Stomach (tissue), 9 donors: ENCODE measurements around the gene DIPK1C. TPM values are rescaled to one million over a fixed set of nuclear protein-coding genes. Genes with fewer than 3 reads are reported as not detected.

Source experiments
- DNase-seq, 2 donors: peaks; one replicate each; pipeline versions ENCODE4 v3.0.0 to v3.0.0-alpha.2; 2013 to 2019
- H3K27ac ChIP-seq, 5 donors: fragments of 200-600 bp in 4 of 5; sonication (generic) in 4 of 5; one replicate each; pipeline ENCODE4 v1.5.1; 2013 to 2019; ENCODE audit warnings: mild to moderate bottlenecking in 1 of 5, moderate library complexity in 1 of 5
- H3K27me3 ChIP-seq, 3 donors: fragments of 200-600 bp; sonication (generic); one replicate each; pipeline ENCODE4 v1.5.1; 2017 to 2019; ENCODE audit warnings: mixed run types in 1 of 3
- H3K36me3 ChIP-seq, 4 donors: fragments of 200-600 bp; sonication (generic); 1 replicate in 3 of 4; 2 replicates in 1 of 4; pipeline ENCODE4 v1.5.1; 2016 to 2019
- H3K4me1 ChIP-seq, 4 donors: fragments of 200-600 bp; sonication (generic); one replicate each; pipeline ENCODE4 v1.5.1; 2016 to 2019
- H3K4me3 ChIP-seq, 4 donors: fragments of 200-600 bp; sonication (generic) in 3 of 4; one replicate each; pipeline ENCODE4 v1.5.1; 2016 to 2019; ENCODE audit warnings: mild to moderate bottlenecking in 1 of 4
- H3K9me3 ChIP-seq, 4 donors: fragments of 200-600 bp; sonication (generic); one replicate each; pipeline ENCODE4 v1.5.1; 2016 to 2019
- CTCF ChIP-seq, 7 experiments: fragments of 450-650 bp in 4 of 7; fragments of 200-600 bp in 3 of 7; sonication (generic) in 3 of 7; IDR thresholded peaks; one replicate each; pipeline ENCODE4 v1.5.1; 2016 to 2019; ENCODE audit warnings: antibody characterized with exemption in 7 of 7, control low read depth in 2 of 7, mild to moderate bottlenecking in 1 of 7
- EP300 ChIP-seq: sonication (generic); formaldehyde crosslinking; IDR thresholded peaks from one replicate; pipeline ENCODE4 v1.6.1; 2017; ENCODE audit warnings: antibody characterized with exemption
- POLR2A ChIP-seq, 4 donors: fragments of 450-650 bp; IDR thresholded peaks; one replicate each; pipeline ENCODE4 v1.6.1; 2016; ENCODE audit warnings: antibody characterized with exemption in 4 of 4, control low read depth in 2 of 4, mild to moderate bottlenecking in 1 of 4, moderate library complexity in 1 of 4
- POLR2AphosphoS5 ChIP-seq, 3 donors: sonication (generic); formaldehyde crosslinking; IDR thresholded peaks; one replicate each; pipeline ENCODE4 v1.6.1; 2016; ENCODE audit warnings: antibody characterized with exemption in 3 of 3
- WGBS, 5 donors: extraction: QIAGEN DNeasy Blood & Tissue Kit in 3 of 5; methylation state at CpG; one replicate each; pipeline versions ENCODE4 v1.1.5 to v1.1.7; 2013 to 2018; 5-methylcytosine and 5-hydroxymethylcytosine counted together
- intact Hi-C: fragments of 100-400 bp; cut with DNase I; formaldehyde crosslinking; loops from one replicate; pipeline ENCODE4 v1.15.1; 2023; ENCODE audit warnings: low total_unique reads
- polyA plus RNA-seq, 3 donors: library from polyadenylated mRNA; stranded (reverse); fragments of 200-250 nt; gene quantifications; one replicate each; pipeline ENCODE4 v1.2.3, GENCODE V29; 2013
- total RNA-seq, 5 donors: library from RNA; depleted of rRNA; stranded (reverse); fragments of >200 nt; gene quantifications; one replicate each; pipeline versions ENCODE4 v1.1.0 to v1.2.3, GENCODE V29; 2014 to 2016
- donor health status: healthy with polysubstance abuse.
- donor health status: Bipolar disorder and iron deficiency.
- donor health status: healthy.

Gene DIPK1C
- total and polyA plus RNA-seq, 8 donors, result 0.55 to 2.3 (median 1.8) TPM; not detected in 3

- H3K36me3 ChIP-seq, result no peaks in the 10 kb centered on the region
- H3K4me1 ChIP-seq, result no peaks in the 10 kb centered on the region
- no peak overlapping the region for H3K27ac ChIP-seq
- H3K27me3 ChIP-seq, result peaks cover 0 to 5% (median 0%) of the 10 kb centered on the region in 3 donors
- DNase-seq, result no peak
- WGBS, 5 donors, result 89 to 94% (median 93%) methylated on average over 11 of the region's 11 CpGs
- no peak overlapping the region for H3K4me3 ChIP-seq
- intact Hi-C loops, result no loop called here
- no peaks in the 10 kb centered on the region for H3K9me3 ChIP-seq
- no peak for TF ChIP-seq POLR2AphosphoS5 (IDR thresholded peaks at IDR 0.05)
- TF ChIP-seq CTCF (IDR thresholded peaks at IDR 0.05), result no peak
Measured at GRCh38 chr18:74434466-74434865, 22.6 kb downstream of the DIPK1C start.

GRCh38 chr18:74430806-74431571 lies 26.1 kb downstream of the DIPK1C start:
- H3K4me1 ChIP-seq, result no peaks in the 10 kb centered on the region
- H3K9me3 ChIP-seq, result no peaks in the 10 kb centered on the region
- intact Hi-C loops, result no loop called here
- DNase-seq, result no peak
- H3K4me3 ChIP-seq, result no peak overlapping the region
- no peak for TF ChIP-seq EP300
- TF ChIP-seq CTCF (IDR thresholded peaks at IDR 0.05), result no peak
- TF ChIP-seq POLR2A (IDR thresholded peaks at IDR 0.05), result no peak
- TF ChIP-seq POLR2AphosphoS5 (IDR thresholded peaks at IDR 0.05), result no peak
- 58 to 75% (median 68%) methylated on average over 15 of the region's 15 CpGs for WGBS, 5 donors
- no peaks in the 10 kb centered on the region for H3K36me3 ChIP-seq
- peaks cover 0 to 7% (median 0%) of the 10 kb centered on the region in 3 donors for H3K27me3 ChIP-seq
- H3K27ac ChIP-seq, result no peak overlapping the region

- no peaks in the 10 kb centered on the region for H3K36me3 ChIP-seq
- H3K4me1 ChIP-seq, result no peaks in the 10 kb centered on the region
- TF ChIP-seq CTCF (IDR thresholded peaks at IDR 0.05) (no peak), EP300 (no peak), POLR2A (IDR thresholded peaks at IDR 0.05) (no peak), POLR2AphosphoS5 (IDR thresholded peaks at IDR 0.05) (no peak)
- no peak for DNase-seq
- no peaks in the 10 kb centered on the region for H3K9me3 ChIP-seq
- WGBS, 5 donors, result 66 to 71% (median 67%) methylated on average over 5 of the region's 5 CpGs
- no peak overlapping the region for H3K4me3 ChIP-seq
- H3K27ac ChIP-seq, result no peak overlapping the region
- H3K27me3 ChIP-seq, result peaks cover 0 to 4% (median 0%) of the 10 kb centered on the region in 3 donors
- intact Hi-C loops, result no loop called here
Measured at GRCh38 chr18:74430231-74430630, 26.9 kb downstream of the DIPK1C start.

- intact Hi-C loops, result no loop called here
- TF ChIP-seq EP300, result no peak
- TF ChIP-seq CTCF (IDR thresholded peaks at IDR 0.05), result no peak
- no peak for TF ChIP-seq POLR2A (IDR thresholded peaks at IDR 0.05)
- TF ChIP-seq POLR2AphosphoS5 (IDR thresholded peaks at IDR 0.05), result no peak
- H3K9me3 ChIP-seq, result no peaks in the 10 kb centered on the region
- H3K4me3 ChIP-seq, result no peak overlapping the region
- peaks cover 0 to 4% (median 0%) of the 10 kb centered on the region in 3 donors for H3K27me3 ChIP-seq
- no peaks in the 10 kb centered on the region for H3K36me3 ChIP-seq
- no peak for DNase-seq
- no peaks in the 10 kb centered on the region for H3K4me1 ChIP-seq
- H3K27ac ChIP-seq, result no peak overlapping the region
- 51 to 60% (median 52%) methylated on average over 5 to 7 of the region's 7 CpGs for WGBS, 5 donors
Measured at GRCh38 chr18:74429096-74429495, 28.0 kb downstream of the DIPK1C start.
